HCT116 (cell line): Measurements from ENCODE around the gene FHOD1. TPM values are rescaled to one million over a fixed set of nuclear protein-coding genes. Genes with fewer than 3 reads are reported as not detected.

Experiments used
- ATAC-seq: fragments of 200-7000 bp; cut with Tn5 transposase; 2 replicates; pipeline ENCODE4 v1.9.1; 2020; ENCODE audit warnings: mild to moderate bottlenecking, moderate library complexity
- BruUV-seq: library from RNA; stranded (reverse); fragments of 400-500 nt; replicated peaks from 2 replicates; lab custom pipeline; 2021; lab: Mats Ljungman, UMichigan
- CTCF ChIA-PET: fragments of 300-600 bp; sonication (Branson Sonifier 250); formaldehyde crosslinking; loops from one replicate; lab custom pipeline; 2021; ENCODE audit warnings: antibody characterized with exemption; lab: Charles Lee
- POLR2A ChIA-PET: fragments of 300-600, 350-600 bp; sonication (Branson Sonifier 250); formaldehyde crosslinking; loops from one replicate; lab custom pipeline; 2021; ENCODE audit warnings: antibody characterized with exemption; lab: Charles Lee
- RAD21 ChIA-PET, 2 experiments: fragments of 300-600 bp; sonication (Branson Sonifier 250); formaldehyde crosslinking; loops; one replicate each; lab custom pipeline; 2023; ENCODE audit warnings: low total read pairs in 2 of 2; ENCODE audit not compliant: uncharacterized antibody in 2 of 2, unreplicated experiment in 2 of 2, low non-redundant PET in 1 of 2; lab: Charles Lee
- DNase-seq: peaks from one replicate; pipeline ENCODE4 v3.0.0-alpha.2; 2010; ENCODE audit warnings: low read depth, low spot score
- H2AFZ ChIP-seq: fragments of 200-600 bp; shearing (Covaris generic), sonication (generic); 2 replicates; pipeline ENCODE4 v1.6.1; 2017; ENCODE audit warnings: low read depth, mixed run types, mixed read lengths, antibody characterized with exemption, low read length; ENCODE audit not compliant: poor library complexity, severe bottlenecking
- H3K27ac ChIP-seq: 2 replicates; pipeline ENCODE4 v1.5.1; 2012; ENCODE audit warnings: low read depth, low read length
- H3K27me3 ChIP-seq: fragments of 200-600 bp; sonication (generic); 2 replicates; pipeline ENCODE4 v1.6.1; 2016; ENCODE audit warnings: mixed run types, low read length, mixed read lengths; ENCODE audit not compliant: insufficient read depth
- H3K36me3 ChIP-seq, 2 experiments: fragments of 200-500 bp in 1 of 2; fragments of 200-600 bp in 1 of 2; sonication (Bioruptor generic) in 1 of 2; sonication (generic) in 1 of 2; 2 replicates each; pipeline versions ENCODE4 v1.5.1 to v1.6.1; 2014 to 2016; ENCODE audit warnings: low read length in 2 of 2, inconsistent platforms in 1 of 2, mixed read lengths in 1 of 2, mixed run types in 1 of 2; ENCODE audit not compliant: insufficient read depth in 2 of 2, control insufficient read depth in 1 of 2
- H3K4me1 ChIP-seq, 2 experiments: fragments of 200-600 bp in 1 of 2; sonication (generic) in 1 of 2; 2 replicates each; pipeline versions ENCODE4 v1.5.1 to v1.6.1; 2012 to 2017; ENCODE audit warnings: low read length in 2 of 2, inconsistent platforms in 1 of 2, mild to moderate bottlenecking in 1 of 2, mixed read lengths in 1 of 2, mixed run types in 1 of 2, moderate library complexity in 1 of 2; ENCODE audit not compliant: insufficient read depth in 2 of 2, control insufficient read depth in 1 of 2
- H3K4me2 ChIP-seq: fragments of 200-600 bp; sonication (generic); 2 replicates; pipeline ENCODE4 v1.6.1; 2017; ENCODE audit warnings: mixed run types, low read length, mixed read lengths
- H3K4me3 ChIP-seq, 2 experiments: fragments of 200-600 bp in 1 of 2; sonication (generic) in 1 of 2; replicated peaks in 1 of 2; 2 replicates each; pipeline ENCODE4 v1.5.1; 2011 to 2016; ENCODE audit warnings: low read length in 2 of 2, control low read depth in 1 of 2, low read depth in 1 of 2, mild to moderate bottlenecking in 1 of 2, mixed read lengths in 1 of 2, mixed run types in 1 of 2
- H3K79me2 ChIP-seq: fragments of 200-600 bp; sonication (generic); 2 replicates; pipeline ENCODE4 v1.6.1; 2017; ENCODE audit warnings: mild to moderate bottlenecking, mixed run types, low read length, moderate library complexity, mixed read lengths; ENCODE audit not compliant: insufficient read depth
- H3K9ac ChIP-seq: fragments of 200-600 bp; sonication (generic); 2 replicates; pipeline ENCODE4 v1.6.1; 2016; ENCODE audit warnings: low read length, mixed read lengths
- H3K9me2 ChIP-seq: fragments of 200-600 bp; sonication (generic), shearing (Covaris generic); 2 replicates; pipeline ENCODE4 v1.6.1; 2017; ENCODE audit warnings: mixed run types, mild to moderate bottlenecking, moderate library complexity; ENCODE audit not compliant: insufficient read depth
- H3K9me3 ChIP-seq, 2 experiments: fragments of 200-500 bp in 1 of 2; fragments of 200-600 bp in 1 of 2; sonication (Bioruptor generic) in 1 of 2; sonication (generic) in 1 of 2; 2 replicates each; pipeline ENCODE4 v1.6.1; 2014 to 2017; ENCODE audit warnings: low read length in 2 of 2, mixed read lengths in 2 of 2, inconsistent platforms in 1 of 2, low read depth in 1 of 2, mild to moderate bottlenecking in 1 of 2, mixed run types in 1 of 2, moderate library complexity in 1 of 2; ENCODE audit not compliant: control insufficient read depth in 1 of 2, insufficient read depth in 1 of 2
- H4K20me1 ChIP-seq: fragments of 200-600 bp; sonication (generic), shearing (Covaris generic); 2 replicates; pipeline ENCODE4 v1.6.1; 2017; ENCODE audit warnings: mixed run types, mild to moderate bottlenecking, moderate library complexity; ENCODE audit not compliant: insufficient read depth
- CBX3 ChIP-seq: IDR thresholded peaks from 2 replicates; pipeline ENCODE4 v1.6.1; 2012; ENCODE audit warnings: low read depth
- CEBPB ChIP-seq: IDR thresholded peaks from 2 replicates; pipeline ENCODE4 v1.6.1; 2012; ENCODE audit warnings: low read depth
- EGR1 ChIP-seq: IDR thresholded peaks from 2 replicates; pipeline ENCODE4 v1.6.1; 2012; ENCODE audit warnings: low read depth
- ELF1 ChIP-seq: IDR thresholded peaks from 2 replicates; pipeline ENCODE4 v1.6.1; 2012; ENCODE audit warnings: low read depth, borderline replicate concordance
- EZH2phosphoT487 ChIP-seq: fragments of 200-600 bp; IDR thresholded peaks from 2 replicates; pipeline ENCODE4 v1.6.1; 2018; ENCODE audit warnings: antibody characterized with exemption, borderline replicate concordance
- FOSL1 ChIP-seq: IDR thresholded peaks from 2 replicates; pipeline ENCODE4 v1.6.1; 2012; ENCODE audit warnings: low read depth
- JUND ChIP-seq: IDR thresholded peaks from 2 replicates; pipeline ENCODE4 v1.6.1; 2012
- POLR2A ChIP-seq: IDR thresholded peaks from 2 replicates; pipeline ENCODE4 v1.7.0; 2011; ENCODE audit warnings: borderline replicate concordance; ENCODE audit not compliant: insufficient read depth, insufficient read length; ENCODE audit errors: extremely low read depth
- POLR2AphosphoS5 ChIP-seq: IDR thresholded peaks from 2 replicates; pipeline ENCODE4 v1.6.1; 2011; ENCODE audit warnings: mild to moderate bottlenecking, low read depth, low read length, moderate library complexity
- RAD21 ChIP-seq: IDR thresholded peaks from 2 replicates; pipeline ENCODE4 v1.6.1; 2012; ENCODE audit warnings: low read depth, mild to moderate bottlenecking
- SIN3A ChIP-seq: IDR thresholded peaks from 2 replicates; pipeline ENCODE4 v1.6.1; 2012; ENCODE audit warnings: low read depth
- SP1 ChIP-seq: IDR thresholded peaks from 2 replicates; pipeline ENCODE4 v1.6.1; 2012; ENCODE audit warnings: low read depth
- SRF ChIP-seq: IDR thresholded peaks from 2 replicates; pipeline ENCODE4 v1.6.1; 2012; ENCODE audit warnings: low read depth
- TCF7L2 ChIP-seq: IDR thresholded peaks from 2 replicates; pipeline ENCODE4 v1.7.0; 2011; ENCODE audit warnings: borderline replicate concordance, inconsistent platforms; ENCODE audit not compliant: insufficient read depth, insufficient read length; ENCODE audit errors: extremely low read depth
- YY1 ChIP-seq: IDR thresholded peaks from 2 replicates; pipeline ENCODE4 v1.6.1; 2011; ENCODE audit warnings: low read length, low read depth, moderate library complexity, mild to moderate bottlenecking; ENCODE audit not compliant: insufficient replicate concordance; ENCODE audit errors: extremely low read depth
- ZBTB33 ChIP-seq: IDR thresholded peaks from 2 replicates; pipeline ENCODE4 v1.6.1; 2011; ENCODE audit warnings: mild to moderate bottlenecking, low read length, moderate library complexity; ENCODE audit not compliant: insufficient replicate concordance; ENCODE audit errors: extremely low read depth
- ZNF274 ChIP-seq: fragments of 200-500 bp; sonication (Bioruptor generic); IDR thresholded peaks from 2 replicates; pipeline ENCODE4 v1.6.1; 2014; ENCODE audit warnings: mild to moderate bottlenecking, low read depth, low read length, inconsistent platforms
- intact Hi-C: fragments of 100-400 bp; cut with micrococcal nuclease; formaldehyde crosslinking; loops from 2 replicates; pipeline ENCODE4 v1.10.0; 2022
- total RNA-seq: library from RNA; stranded (reverse); gene quantifications from one replicate; pipeline ENCODE4 v1.2.1, GENCODE V29; 2021; ENCODE audit not compliant: unreplicated experiment
- TF ChIP-seq, protein P1 (sequence below), 3 experiments: fragments of 200-600 bp in 1 of 3; sonication (generic) in 1 of 3; IDR thresholded peaks in 2 of 3; conservative IDR thresholded peaks in 1 of 3; 2 replicates each; pipeline ENCODE4 v1.5.1; 2012 to 2017; ENCODE audit warnings: low read depth in 2 of 3, low read length in 2 of 3, antibody characterized with exemption in 1 of 3, borderline replicate concordance in 1 of 3, control low read depth in 1 of 3, mild to moderate bottlenecking in 1 of 3, mixed read lengths in 1 of 3, mixed run types in 1 of 3, moderate library complexity in 1 of 3; ENCODE audit not compliant: insufficient read depth in 1 of 3

The FHOD1 gene
- total RNA-seq, 1 experiment from 2014 or later = 69.2 TPM

DNA sequence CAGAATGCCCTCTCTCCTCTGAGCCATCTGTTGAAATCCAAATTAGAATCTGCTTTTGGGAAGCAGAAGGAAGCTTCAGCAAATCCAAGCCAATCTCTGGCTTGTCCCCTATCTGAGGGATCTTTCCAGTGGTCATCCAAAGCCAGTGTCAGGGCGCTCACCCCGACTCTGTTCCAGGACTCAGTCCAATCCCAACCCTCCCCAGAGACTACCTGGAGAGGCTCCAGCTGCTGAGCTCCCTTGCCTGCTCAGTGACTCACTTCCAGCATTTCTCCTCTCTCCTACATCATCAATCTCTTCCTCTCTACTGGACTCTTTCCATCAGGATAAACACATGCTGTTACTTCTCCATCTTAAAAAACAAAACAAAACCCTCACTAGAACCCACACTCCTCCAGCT is 65.9 kb downstream of the FHOD1 start:
- H3K9me3 ChIP-seq = no peaks in the 10 kb centered on the region
- no peaks in the 10 kb centered on the region for H4K20me1 ChIP-seq
- no peak for TF ChIP-seq SIN3A
- no peak for TF ChIP-seq POLR2A
- no peak for TF ChIP-seq EGR1
- TF ChIP-seq SP1 = no peak
- TF ChIP-seq FOSL1 = no peak
- TF ChIP-seq POLR2AphosphoS5 = no peak
- no peak for TF ChIP-seq ZNF274
- TF ChIP-seq ELF1 = no peak
- TF ChIP-seq TCF7L2 = no peak
- no peak for TF ChIP-seq CEBPB
- TF ChIP-seq RAD21 = no peak
- no peak for TF ChIP-seq EZH2phosphoT487
- TF ChIP-seq SRF = no peak
- no peak for TF ChIP-seq ZBTB33
- TF ChIP-seq CBX3 = no peak
- no peak for TF ChIP-seq YY1
- TF ChIP-seq, protein P1, sequence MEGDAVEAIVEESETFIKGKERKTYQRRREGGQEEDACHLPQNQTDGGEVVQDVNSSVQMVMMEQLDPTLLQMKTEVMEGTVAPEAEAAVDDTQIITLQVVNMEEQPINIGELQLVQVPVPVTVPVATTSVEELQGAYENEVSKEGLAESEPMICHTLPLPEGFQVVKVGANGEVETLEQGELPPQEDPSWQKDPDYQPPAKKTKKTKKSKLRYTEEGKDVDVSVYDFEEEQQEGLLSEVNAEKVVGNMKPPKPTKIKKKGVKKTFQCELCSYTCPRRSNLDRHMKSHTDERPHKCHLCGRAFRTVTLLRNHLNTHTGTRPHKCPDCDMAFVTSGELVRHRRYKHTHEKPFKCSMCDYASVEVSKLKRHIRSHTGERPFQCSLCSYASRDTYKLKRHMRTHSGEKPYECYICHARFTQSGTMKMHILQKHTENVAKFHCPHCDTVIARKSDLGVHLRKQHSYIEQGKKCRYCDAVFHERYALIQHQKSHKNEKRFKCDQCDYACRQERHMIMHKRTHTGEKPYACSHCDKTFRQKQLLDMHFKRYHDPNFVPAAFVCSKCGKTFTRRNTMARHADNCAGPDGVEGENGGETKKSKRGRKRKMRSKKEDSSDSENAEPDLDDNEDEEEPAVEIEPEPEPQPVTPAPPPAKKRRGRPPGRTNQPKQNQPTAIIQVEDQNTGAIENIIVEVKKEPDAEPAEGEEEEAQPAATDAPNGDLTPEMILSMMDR (IDR thresholded peaks at IDR 0.05 in 2 of 3, conservative IDR thresholded peaks at IDR 0.05 in 1 of 3; ENCODE audit: borderline replicate concordance in 1 of 3, insufficient read depth in 1 of 3, low read depth in 2 of 3, low read length in 2 of 3) = no peak
- TF ChIP-seq JUND = no peak
- no TSS peak for BruUV-seq
- no peaks in the 10 kb centered on the region for H3K9me2 ChIP-seq
- H3K27me3 ChIP-seq = no peaks in the 10 kb centered on the region
- H3K27ac ChIP-seq = no peak overlapping the region
- RAD21 ChIA-PET = no interaction called here
- peaks cover 11% of the 10 kb centered on the region for H3K79me2 ChIP-seq
- H3K4me2 ChIP-seq = no peak overlapping the region; the same call in 1 of the 2 replicates
- peaks cover 33 to 71% of the 10 kb centered on the region in 2 experiments for H3K4me1 ChIP-seq
- no peaks in the 10 kb centered on the region for H3K36me3 ChIP-seq
- no peak overlapping the region for H3K9ac ChIP-seq
- DNase-seq = no peak
- intact Hi-C loops = no loop called here
- H3K4me3 ChIP-seq = no peak overlapping the region
- no peak overlapping the region for H2AFZ ChIP-seq
- CTCF ChIA-PET = interaction anchor here (0.7 kb wide), 1 partner anchor 155 kb away, joined by 3 read pairs; no protein-coding TSS in a partner anchor
- POLR2A ChIA-PET = no interaction called here
- ATAC-seq = no peak
